Psoas muscle (tissue), 8 donors: ENCODE data around the gene PAXX. TPM values are rescaled to one million over a fixed set of nuclear protein-coding genes. Genes with fewer than 3 reads are reported as not detected.

Source experiments
- ATAC-seq, 4 donors: fragments of 200-7000 bp; cut with Tn5 transposase; one replicate each; pipeline ENCODE4 v1.9.1; 2020; ENCODE audit warnings: moderate library complexity in 3 of 4, mild to moderate bottlenecking in 2 of 4
- DNase-seq, 2 donors: peaks; one replicate each; pipeline ENCODE4 v3.0.0-alpha.2; 2020
- H3K27ac ChIP-seq: fragments of 200-600 bp; one replicate; pipeline ENCODE4 v1.8.0; 2022
- H3K27me3 ChIP-seq, 3 donors: fragments of 200-600 bp in 1 of 3; one replicate each; pipeline versions ENCODE4 v1.6.1 to v1.8.0; 2013 to 2022; ENCODE audit warnings: low read length in 2 of 3, mild to moderate bottlenecking in 2 of 3, moderate library complexity in 1 of 3; ENCODE audit not compliant: insufficient read depth in 3 of 3
- H3K36me3 ChIP-seq, 2 donors: fragments of 200-600 bp in 1 of 2; one replicate each; pipeline versions ENCODE4 v1.6.1 to v1.8.0; 2013 to 2022; ENCODE audit warnings: low read depth in 1 of 2, mild to moderate bottlenecking in 1 of 2, moderate library complexity in 1 of 2; ENCODE audit not compliant: insufficient read depth in 1 of 2
- H3K4me1 ChIP-seq: fragments of 200-600 bp; one replicate; pipeline ENCODE4 v1.8.0; 2022
- H3K4me3 ChIP-seq: fragments of 200-600 bp; one replicate; pipeline ENCODE4 v1.8.0; 2022; ENCODE audit warnings: mild to moderate bottlenecking
- H3K9me3 ChIP-seq: fragments of 200-600 bp; one replicate; pipeline ENCODE4 v1.8.0; 2022
- CTCF ChIP-seq: fragments of 200-600 bp; IDR thresholded peaks from one replicate; pipeline ENCODE4 v1.8.0; 2022; ENCODE audit warnings: antibody characterized with exemption
- WGBS, 3 donors: extraction: QIAGEN DNeasy Blood & Tissue Kit; methylation state at CpG; one replicate each; pipeline versions ENCODE4 v1.1.6 to v1.1.7; 2013; 5-methylcytosine and 5-hydroxymethylcytosine counted together
- intact Hi-C, 2 donors: fragments of 100-400 bp; cut with DNase I; formaldehyde crosslinking; loops; one replicate each; pipeline versions ENCODE4 v1.11.0 to v1.14.2; 2022
- polyA plus RNA-seq, 3 donors: library from polyadenylated mRNA; stranded (reverse); fragments of 200-250 nt; gene quantifications; one replicate each; pipeline ENCODE4 v1.2.3, GENCODE V29; 2013
- total RNA-seq, 4 donors: library from RNA; stranded (reverse); fragmentation: NEBNext Ultra II Directional in 2 of 4; extraction: Animal tissue kit (Norgen Biotek cat#: 25700) in 2 of 4; gene quantifications; one replicate each; pipeline versions ENCODE4 v1.2.1 to v1.2.4, GENCODE V29; 2021 to 2023
- donor health status: healthy with polysubstance abuse.
- donor health status: DM: no; HTN: no; CAD: no; lungs with moderate emphysema.
- donor health status: Bipolar disorder and iron deficiency.
- donor health status: healthy.
- donor health status: DM: yes; HTN: yes; CAD: no.
- donor health status: DM: no; HTN: no; CAD: no.
- donor health status: DM: no; HTN: no; CAD: no.
- donor health status: DM: yes; HTN: yes; CAD: no.

Gene PAXX
- total and polyA plus RNA-seq, 7 donors, result 9.4 to 39.2 (median 15.6) TPM

GRCh38 chr9:137017791-137018497, 25.7 kb downstream of the PAXX start:
- H3K4me1 ChIP-seq, result no peaks in the 10 kb centered on the region
- H3K36me3 ChIP-seq, result peaks cover 0 to 64% of the 10 kb centered on the region in 2 donors
- H3K27me3 ChIP-seq, result no peaks in the 10 kb centered on the region
- no peak overlapping the region for H3K27ac ChIP-seq
- 91 to 94% (median 93%) methylated on average over 41 to 45 of the region's 45 CpGs for WGBS, 3 donors
- H3K4me3 ChIP-seq, result no peak overlapping the region
- H3K9me3 ChIP-seq, result no peaks in the 10 kb centered on the region
- DNase-seq (no peak), ATAC-seq (no peak)
- no peak for TF ChIP-seq CTCF
- intact Hi-C loops, result no loop called here

- no peak overlapping the region for H3K4me3 ChIP-seq
- TF ChIP-seq CTCF, result no peak
- ATAC-seq (no peak), DNase-seq (no peak)
- WGBS, 3 donors, result 88 to 95% (median 92%) methylated on average over 33 to 36 of the region's 36 CpGs
- H3K27me3 ChIP-seq, result no peaks in the 10 kb centered on the region
- no peaks in the 10 kb centered on the region for H3K9me3 ChIP-seq
- no peak overlapping the region for H3K27ac ChIP-seq
- peaks cover 0 to 58% of the 10 kb centered on the region in 2 donors for H3K36me3 ChIP-seq
- intact Hi-C loops, result no loop called here
- no peaks in the 10 kb centered on the region for H3K4me1 ChIP-seq
Measured at GRCh38 chr9:137018761-137019559, 26.7 kb downstream of the PAXX start.

GRCh38 chr9:137019891-137020683, 27.9 kb downstream of the PAXX start:
- H3K4me3 ChIP-seq, result no peak overlapping the region
- H3K4me1 ChIP-seq, result no peaks in the 10 kb centered on the region
- TF ChIP-seq CTCF, result no peak
- H3K27ac ChIP-seq, result no peak overlapping the region
- intact Hi-C loops, result loop anchor here in 1 of 2 donors (10.0 kb wide), 1 partner anchor 175 kb away; the partner anchor contains the start of genes AJM1 and PHPT1
- peaks cover 0 to 47% of the 10 kb centered on the region in 2 donors for H3K36me3 ChIP-seq
- ATAC-seq (no peak), DNase-seq (no peak)
- WGBS, 3 donors, result 92 to 93% (median 92%) methylated on average over 32 to 34 of the region's 34 CpGs
- H3K27me3 ChIP-seq, result no peaks in the 10 kb centered on the region
- no peaks in the 10 kb centered on the region for H3K9me3 ChIP-seq

GRCh38 chr9:137020771-137021567, 28.7 kb downstream of the PAXX start:
- Histone ChIP-seq H3K27ac (no peak overlapping the region), H3K27me3 (no peaks in the 10 kb centered on the region), H3K4me3 (no peak overlapping the region), H3K9me3 (no peaks in the 10 kb centered on the region), H3K36me3 (peaks cover 0 to 38% of the 10 kb centered on the region in 2 donors), H3K4me1 (no peaks in the 10 kb centered on the region)
- ATAC-seq (no peak), DNase-seq (no peak)
- 93 to 97% (median 96%) methylated on average over 28 to 32 of the region's 32 CpGs for WGBS, 3 donors
- TF ChIP-seq CTCF, result no peak
- intact Hi-C loops, result loop anchor here in 1 of 2 donors (10.0 kb wide), 1 partner anchor 176 kb away; the partner anchor contains the start of genes AJM1 and PHPT1
